Neural progenitor cell (in vitro differentiated cells): Measurements from ENCODE around the gene SPSB1. TPM values are rescaled to one million over a fixed set of nuclear protein-coding genes. Genes with fewer than 3 reads are reported as not detected.

Experiments used
- DNase-seq: peaks from one replicate; pipeline ENCODE4 v3.0.0-alpha.2; 2016; ENCODE audit warnings: low spot score
- H2AFZ ChIP-seq: fragments of 200-600 bp; sonication (generic); replicated peaks from 2 replicates; pipeline ENCODE4 v1.6.1; 2016; ENCODE audit warnings: antibody characterized with exemption
- H3F3A ChIP-seq: fragments of 200-600 bp; sonication (generic); 2 replicates; pipeline ENCODE4 v1.6.1; 2016; ENCODE audit warnings: antibody characterized with exemption, low read depth
- H3K27ac ChIP-seq: fragments of 200-600 bp; sonication (generic); 2 replicates; pipeline ENCODE4 v1.5.1; 2016; ENCODE audit warnings: mild to moderate bottlenecking
- H3K27me3 ChIP-seq: fragments of 200-600 bp; sonication (generic); 2 replicates; pipeline ENCODE4 v1.6.1; 2016; ENCODE audit warnings: mild to moderate bottlenecking, moderate library complexity
- H3K36me3 ChIP-seq: fragments of 200-600 bp; sonication (generic); 2 replicates; pipeline ENCODE4 v1.5.1; 2016
- H3K4me1 ChIP-seq: fragments of 200-600 bp; sonication (generic); 2 replicates; pipeline ENCODE4 v1.6.1; 2016; ENCODE audit warnings: mixed run types
- H3K4me2 ChIP-seq: fragments of 200-600 bp; sonication (generic); 2 replicates; pipeline ENCODE4 v1.6.1; 2016
- H3K4me3 ChIP-seq: fragments of 200-600 bp; sonication (generic); 2 replicates; pipeline ENCODE4 v1.5.1; 2016
- H3K79me2 ChIP-seq: fragments of 200-600 bp; sonication (generic); 2 replicates; pipeline ENCODE4 v1.6.1; 2016; ENCODE audit warnings: low read depth
- H3K9ac ChIP-seq: fragments of 200-600 bp; sonication (generic); 2 replicates; pipeline ENCODE4 v1.6.1; 2016
- H3K9me3 ChIP-seq: fragments of 200-600 bp; sonication (generic); 2 replicates; pipeline ENCODE4 v1.5.1; 2016; ENCODE audit warnings: low read depth
- H4K20me1 ChIP-seq: fragments of 200-600 bp; sonication (generic); 2 replicates; pipeline ENCODE4 v1.6.1; 2016; ENCODE audit warnings: low read depth
- H3K27ac Mint-ChIP-seq: 3 replicates; pipeline ENCODE4 v1.8.0; 2021; ENCODE audit warnings: mixed read lengths
- H3K27me3 Mint-ChIP-seq: 2 replicates; pipeline ENCODE4 v1.8.0; 2022; ENCODE audit warnings: low read depth, mild to moderate bottlenecking, inconsistent platforms, moderate library complexity, mixed read lengths; ENCODE audit not compliant: insufficient read depth
- H3K36me3 Mint-ChIP-seq: 3 replicates; pipeline ENCODE4 v1.8.0; 2021; ENCODE audit warnings: mixed read lengths
- H3K4me1 Mint-ChIP-seq: 3 replicates; pipeline ENCODE4 v1.8.0; 2021; ENCODE audit warnings: mixed read lengths
- H3K4me3 Mint-ChIP-seq: 3 replicates; pipeline ENCODE4 v1.8.0; 2021; ENCODE audit warnings: mild to moderate bottlenecking, moderate library complexity, mixed read lengths
- H3K9me3 Mint-ChIP-seq: 3 replicates; pipeline ENCODE4 v1.8.0; 2020; ENCODE audit warnings: mixed read lengths
- CTCF ChIP-seq: fragments of 200-600 bp; sonication (generic); IDR thresholded peaks from 2 replicates; pipeline ENCODE4 v1.5.1; 2017; ENCODE audit warnings: antibody characterized with exemption, mild to moderate bottlenecking
- EZH2 ChIP-seq: fragments of 200-600 bp; sonication (generic); IDR thresholded peaks from 2 replicates; pipeline ENCODE4 v1.6.1; 2017; ENCODE audit warnings: antibody characterized with exemption, mild to moderate bottlenecking, moderate library complexity
- EZH2phosphoT487 ChIP-seq: fragments of 200-600 bp; sonication (generic); IDR thresholded peaks from 2 replicates; pipeline ENCODE4 v1.6.1; 2017; ENCODE audit warnings: antibody characterized with exemption
- total RNA-seq: library from RNA; depleted of rRNA; stranded (reverse); fragments of >200 nt; gene quantifications from 2 replicates; pipeline ENCODE4 v1.2.3, GENCODE V29; 2015; ENCODE audit warnings: low replicate concordance

SPSB1 gene
- total RNA-seq, 1 donor from 2014 or later, result 2.8 TPM

GRCh38 chr1:9416918-9417500 is 124.3 kb downstream of the SPSB1 start:
- Histone ChIP-seq H3K27ac (no peak overlapping the region), H3K4me3 (no peak overlapping the region), H3K4me1 (peaks cover 11% of the 10 kb centered on the region), H4K20me1 (no peaks in the 10 kb centered on the region), H3F3A (no peaks in the 10 kb centered on the region), H3K9me3 (no peaks in the 10 kb centered on the region), H3K27me3 (no peaks in the 10 kb centered on the region), H3K9ac (no peak overlapping the region), H3K36me3 (no peaks in the 10 kb centered on the region), H3K4me2 (no peak overlapping the region), H2AFZ (no peak overlapping the region), H3K79me2 (no peaks in the 10 kb centered on the region)
- Mint-ChIP-seq H3K4me3 (no peak overlapping the region), H3K27me3 (peaks cover 5% of the 10 kb centered on the region), H3K9me3 (no peaks in the 10 kb centered on the region), H3K36me3 (no peaks in the 10 kb centered on the region), H3K27ac (peak overlapping the region; percentile 35), H3K4me1 (peaks cover 12% of the 10 kb centered on the region)
- DNase-seq, result no peak
- no peak for TF ChIP-seq CTCF
- no peak for TF ChIP-seq EZH2
- TF ChIP-seq EZH2phosphoT487, result no peak

- Histone ChIP-seq H3K4me1 (peaks cover 11% of the 10 kb centered on the region), H3K9ac (no peak overlapping the region), H3K27ac (no peak overlapping the region), H3K4me3 (no peak overlapping the region), H3K27me3 (no peaks in the 10 kb centered on the region), H2AFZ (no peak overlapping the region), H4K20me1 (no peaks in the 10 kb centered on the region), H3K4me2 (no peak overlapping the region), H3K9me3 (no peaks in the 10 kb centered on the region), H3K79me2 (no peaks in the 10 kb centered on the region), H3F3A (no peaks in the 10 kb centered on the region), H3K36me3 (no peaks in the 10 kb centered on the region)
- H3K36me3 Mint-ChIP-seq, result no peaks in the 10 kb centered on the region
- H3K4me1 Mint-ChIP-seq, result peaks cover 9% of the 10 kb centered on the region
- H3K9me3 Mint-ChIP-seq, result peaks cover 2% of the 10 kb centered on the region
- TF ChIP-seq CTCF (no peak), EZH2 (no peak), EZH2phosphoT487 (no peak)
- no peak overlapping the region for H3K4me3 Mint-ChIP-seq
- no peak for DNase-seq
- no peak overlapping the region for H3K27ac Mint-ChIP-seq
- H3K27me3 Mint-ChIP-seq, result peaks cover 3% of the 10 kb centered on the region
Measured at GRCh38 chr1:9417695-9418094, 125.0 kb downstream of the SPSB1 start.

GRCh38 chr1:9418851-9419250 is 126.2 kb downstream of the SPSB1 start:
- no peak overlapping the region for H3K9ac ChIP-seq
- Mint-ChIP-seq H3K9me3 (peaks cover 2% of the 10 kb centered on the region), H3K4me3 (no peak overlapping the region), H3K36me3 (no peaks in the 10 kb centered on the region), H3K4me1 (peaks cover 7% of the 10 kb centered on the region), H3K27me3 (peaks cover 2% of the 10 kb centered on the region), H3K27ac (no peak overlapping the region)
- DNase-seq, result no peak
- no peaks in the 10 kb centered on the region for H3K36me3 ChIP-seq
- no peak overlapping the region for H2AFZ ChIP-seq
- H3K4me1 ChIP-seq, result peaks cover under 1% of the 10 kb centered on the region
- H3K79me2 ChIP-seq, result no peaks in the 10 kb centered on the region
- no peak overlapping the region for H3K4me2 ChIP-seq
- no peak overlapping the region for H3K27ac ChIP-seq
- H3K4me3 ChIP-seq, result no peak overlapping the region
- H4K20me1 ChIP-seq, result no peaks in the 10 kb centered on the region
- TF ChIP-seq EZH2, result no peak
- TF ChIP-seq EZH2phosphoT487, result no peak
- TF ChIP-seq CTCF, result no peak
- no peaks in the 10 kb centered on the region for H3K9me3 ChIP-seq
- no peaks in the 10 kb centered on the region for H3K27me3 ChIP-seq
- H3F3A ChIP-seq, result no peaks in the 10 kb centered on the region

Other genes starting within 250 kb of the SPSB1 start
- not detected in 2 replicates for gene SLC2A5, start 223.3 kb upstream of the SPSB1 start, total RNA-seq
- gene GPR157, start 163.8 kb upstream of the SPSB1 start, total RNA-seq, result 1.6 and 2.1 TPM in 2 replicates
- gene H6PD, start 58.1 kb upstream of the SPSB1 start, total RNA-seq, result 6.0 and 15.2 TPM in 2 replicates
- gene SLC25A33, start 246.6 kb downstream of the SPSB1 start, total RNA-seq, result 19.0 and 20.8 TPM in 2 replicates